ENCODE data around the gene NELFCD. TPM values are rescaled to one million over a fixed set of nuclear protein-coding genes. Genes with fewer than 3 reads are reported as not detected.

NELFCD gene
- total RNA-seq, 2 donors from 2014 or later, result 55.0 to 85.2 TPM

DNA sequence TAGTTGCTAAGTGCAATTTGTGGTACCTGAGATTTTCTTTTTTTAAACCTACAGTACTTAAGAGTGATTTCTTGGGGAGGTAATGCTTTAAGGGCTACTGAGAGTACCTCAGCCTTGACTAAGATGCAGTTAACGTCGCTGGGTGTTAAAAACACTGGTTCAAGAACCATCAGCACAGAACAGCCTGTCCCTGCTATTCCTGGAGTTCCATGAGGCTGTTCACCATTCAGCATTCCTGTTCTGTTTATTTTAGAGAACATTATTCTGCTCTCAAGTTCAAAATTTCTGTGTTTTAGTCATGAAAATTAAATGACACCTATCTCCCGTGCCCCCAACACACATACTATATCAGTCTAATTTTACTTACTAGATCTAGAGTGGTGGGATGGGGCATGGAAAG lies 63.2 kb downstream of the NELFCD start:
- peaks cover 4% of the 10 kb centered on the region for H3K4me1 ChIP-seq (replicated peaks)
- intact Hi-C loops (cut with DNase I), result no loop called here
- H3K36me3 ChIP-seq, result no peaks in the 10 kb centered on the region
- no peaks in the 10 kb centered on the region for H3K27me3 ChIP-seq (replicated peaks; ENCODE audit: insufficient read depth)
- no peak overlapping the region for H3K27ac ChIP-seq
- no peak overlapping the region for H3K4me3 ChIP-seq
- no peak for DNase-seq (ENCODE audit: low spot score)
- WGBS, result 87% methylated on average over 3 of the region's 3 CpGs
- no peak for TF ChIP-seq POLR2AphosphoS5 (IDR thresholded peaks at IDR 0.05)
- H3K9me3 ChIP-seq, result no peaks in the 10 kb centered on the region

Other genes with a start within 250 kb of the NELFCD start
- gene GNAS-AS1, start 130.4 kb upstream of the NELFCD start, total RNA-seq, result 1 to 10 TPM in 1 of 2 donors, under 1 TPM in 1; 0.50 to 1.8 TPM
- gene GNAS, start 128.5 kb upstream of the NELFCD start, total RNA-seq, result 100 to 1,000 TPM; 644 to 900 TPM
- 100 to 1,000 TPM in 1 of 2 donors, 10 to 100 TPM in 1; 93.6 to 130 TPM for gene CTSZ, start 26.0 kb downstream of the NELFCD start, total RNA-seq
- not detected for gene TUBB1, start 38.2 kb downstream of the NELFCD start, total RNA-seq
- gene ATP5F1E, start 51.1 kb downstream of the NELFCD start, total RNA-seq, result 10 to 100 TPM; 23.5 to 24.4 TPM
- 10 to 100 TPM; 28.9 to 35.6 TPM for gene PRELID3B, start 61.5 kb downstream of the NELFCD start, total RNA-seq
- gene ZNF831, start 182.6 kb downstream of the NELFCD start, total RNA-seq, result 1 to 10 TPM in 1 of 2 donors, under 1 TPM in 1; 0.46 to 1.1 TPM